Amniotic epithelial cell (primary cell): ENCODE data around the gene PRKCZ.

Experiments
- DNase-seq: peaks from one replicate; pipeline ENCODE4 v3.0.0-alpha.2; 2010; ENCODE audit warnings: low read depth

Gene PRKCZ

DNA sequence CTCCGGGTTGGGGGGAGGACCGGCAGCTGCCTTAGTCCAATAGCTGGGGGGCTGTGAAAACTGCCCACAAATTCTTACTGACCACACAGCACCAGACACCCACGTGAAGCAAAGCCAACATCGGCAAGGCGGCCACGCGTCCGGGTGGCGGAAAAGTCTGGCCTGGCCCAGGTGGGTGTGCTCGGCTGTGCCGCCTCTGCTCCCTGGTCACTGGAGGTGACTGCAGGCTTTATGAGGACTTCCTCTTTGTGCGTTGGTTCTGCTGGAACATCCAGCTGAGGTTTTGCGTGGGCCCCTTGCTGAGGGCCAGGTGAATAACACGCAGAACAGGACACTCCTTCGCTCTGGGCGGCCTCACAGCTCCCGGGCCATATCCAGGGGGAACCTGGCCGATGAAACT, 108.9 kb downstream of the PRKCZ start:
- DNase-seq: no peak

DNA sequence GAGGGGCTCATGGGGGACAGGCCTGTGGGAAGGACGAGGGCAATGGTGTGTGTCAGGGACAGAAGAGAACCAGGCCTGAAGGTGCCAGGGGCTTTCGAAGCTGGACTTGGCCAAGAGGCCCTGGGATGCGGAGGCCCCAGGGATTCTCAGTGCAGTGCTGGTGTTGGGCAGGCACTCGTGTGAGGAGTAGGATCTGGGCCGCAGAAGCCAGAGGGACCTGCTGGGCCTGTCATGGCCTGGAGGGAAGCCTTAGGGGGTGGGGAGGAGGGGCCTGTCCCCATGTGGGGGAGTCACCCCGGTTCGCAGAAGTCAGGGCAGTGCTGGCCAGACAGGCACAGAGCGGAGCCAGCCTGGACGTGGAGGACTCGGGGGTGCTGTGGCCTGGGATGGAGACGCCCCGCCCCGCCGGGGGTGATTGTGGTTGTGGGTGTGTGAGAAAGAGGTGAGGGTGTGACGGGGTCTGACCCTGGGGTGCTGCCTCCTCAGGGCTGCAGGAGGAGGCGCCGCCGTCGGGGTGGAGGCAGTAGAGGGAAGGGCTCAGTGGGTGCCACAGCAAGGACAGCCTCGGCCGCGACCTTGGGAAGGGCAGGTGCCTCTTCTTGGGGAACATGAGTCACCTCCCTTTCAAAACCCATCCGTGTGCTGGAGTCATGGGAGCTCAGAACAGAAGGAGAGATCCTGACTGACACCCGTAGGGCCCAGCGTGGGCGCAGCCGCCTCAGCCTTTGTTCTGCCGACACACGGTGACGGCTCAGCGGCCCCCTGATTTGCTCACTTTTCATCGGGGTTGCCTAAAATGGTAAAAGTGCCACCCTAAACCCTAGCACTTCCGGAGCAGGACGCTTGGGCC, 110.5 kb downstream of the PRKCZ start:
- DNase-seq: no peak

GRCh38 chr1:2163205-2163604, 113.0 kb downstream of the PRKCZ start:
- no peak for DNase-seq

DNA sequence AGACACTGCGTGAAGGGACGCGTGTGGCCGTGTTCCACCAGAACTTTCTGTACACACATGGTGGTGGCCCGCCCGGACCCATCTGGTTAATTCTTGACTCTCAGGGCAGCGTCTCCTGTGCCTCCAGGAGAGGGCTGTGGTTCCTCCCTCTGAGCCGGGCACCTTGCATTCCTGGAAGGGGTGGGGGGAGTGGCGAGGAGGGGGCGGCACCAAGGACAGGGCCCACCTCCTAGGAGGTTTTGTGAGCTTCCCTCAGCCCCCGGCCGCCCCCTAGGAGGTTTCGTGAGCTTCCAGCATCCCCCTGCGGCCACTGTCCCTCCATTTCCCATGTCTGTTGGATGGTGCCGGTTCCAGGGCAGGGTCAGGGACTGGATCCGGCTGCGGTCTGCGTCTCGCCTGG, 115.4 kb downstream of the PRKCZ start:
- DNase-seq: no peak

GRCh38 chr1:2166254-2166653, 116.0 kb downstream of the PRKCZ start:
- DNase-seq: no peak

DNA sequence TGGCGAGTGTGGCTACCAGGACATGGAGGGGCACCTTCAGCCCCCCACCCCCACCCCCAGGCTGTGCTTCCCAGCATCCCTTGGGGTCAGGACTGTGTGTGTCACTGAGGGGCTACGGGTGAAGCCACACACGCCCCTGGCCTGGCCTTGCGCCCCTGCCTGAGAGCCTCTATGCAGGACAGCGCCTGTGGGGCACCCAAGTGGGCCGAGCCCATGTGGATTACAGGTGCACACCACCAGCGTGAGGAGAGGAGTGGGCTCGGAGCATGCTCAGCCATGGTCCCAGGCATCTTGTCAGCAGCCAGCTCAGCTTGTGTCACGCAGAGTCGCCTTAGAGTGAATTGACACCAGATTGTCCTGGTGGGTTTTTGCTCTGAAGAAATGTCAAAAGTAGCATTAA, 116.5 kb downstream of the PRKCZ start:
- DNase-seq: no peak

GRCh38 chr1:2168090-2168489, 117.9 kb downstream of the PRKCZ start:
- no peak for DNase-seq

DNA sequence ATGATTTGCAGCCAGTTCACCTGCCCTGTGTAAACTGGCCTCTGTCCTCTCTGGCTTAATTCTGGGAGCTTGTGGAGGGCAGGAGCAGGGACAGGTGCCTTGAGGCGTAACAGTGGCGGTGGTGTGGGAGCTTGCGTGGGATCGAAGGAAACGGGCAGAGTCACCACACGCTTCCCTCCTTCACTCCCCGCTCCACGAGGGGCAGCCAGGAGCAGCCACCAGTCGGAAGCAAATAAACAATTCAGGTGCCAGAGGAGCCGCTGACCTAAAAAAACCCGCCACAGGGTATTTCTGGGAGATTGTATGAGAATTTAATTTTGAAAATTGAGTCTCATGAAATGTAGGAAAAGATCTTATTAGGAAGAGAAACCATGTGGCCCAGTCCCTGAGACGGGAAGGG, 118.3 kb downstream of the PRKCZ start:
- no peak for DNase-seq

DNA sequence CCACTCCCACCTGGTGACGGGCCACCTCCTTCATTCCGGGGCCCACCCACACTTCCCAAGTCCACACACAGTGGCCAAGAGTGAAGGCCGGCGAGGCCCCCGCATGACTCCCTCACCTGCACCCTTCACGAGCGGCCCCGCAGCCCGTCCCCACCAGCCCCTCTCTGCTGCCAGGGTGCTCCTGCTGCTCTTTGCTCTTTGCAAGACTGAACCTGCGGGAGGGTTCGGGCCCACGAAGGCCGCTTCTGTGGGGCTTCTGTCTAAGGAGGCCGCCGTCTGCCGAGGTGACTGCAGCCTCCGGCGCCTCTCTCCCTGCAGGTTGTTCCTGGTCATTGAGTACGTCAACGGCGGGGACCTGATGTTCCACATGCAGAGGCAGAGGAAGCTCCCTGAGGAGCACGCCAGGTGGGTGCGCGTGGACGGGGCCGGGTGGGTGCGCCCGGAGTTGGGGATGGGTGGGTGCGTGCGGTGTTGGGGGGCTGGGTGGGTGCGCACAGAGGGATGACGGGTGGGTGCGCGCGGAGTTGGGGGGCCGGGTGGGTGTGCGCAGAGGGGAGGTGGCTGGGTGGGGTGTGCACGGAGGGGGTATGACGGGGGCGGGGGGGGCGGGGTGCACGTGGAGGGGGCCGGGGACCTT, 119.1 kb downstream of the PRKCZ start:
- no peak for DNase-seq

DNA sequence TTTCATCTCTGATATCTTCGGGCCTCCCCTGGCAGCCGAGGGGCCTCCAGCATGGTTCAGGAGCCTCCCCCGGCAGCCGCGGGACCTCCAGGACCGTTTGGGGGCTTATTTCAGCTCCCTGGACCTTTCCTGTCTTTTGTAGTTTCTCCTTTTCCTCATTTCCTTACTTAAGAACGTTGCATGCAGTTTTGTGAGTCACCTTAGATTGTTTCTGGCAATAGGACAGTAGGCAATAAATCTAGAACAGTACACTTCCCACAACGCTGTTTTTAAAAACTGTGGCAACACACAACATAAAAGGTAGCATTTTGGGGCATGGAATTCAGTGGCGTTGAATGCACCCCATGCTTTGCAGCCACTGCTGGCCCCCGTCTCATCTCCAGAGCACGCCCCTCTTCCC, 120.0 kb downstream of the PRKCZ start:
- DNase-seq: peak; percentile 64

GRCh38 chr1:2172012-2172411, 121.8 kb downstream of the PRKCZ start:
- DNase-seq: no peak

DNA sequence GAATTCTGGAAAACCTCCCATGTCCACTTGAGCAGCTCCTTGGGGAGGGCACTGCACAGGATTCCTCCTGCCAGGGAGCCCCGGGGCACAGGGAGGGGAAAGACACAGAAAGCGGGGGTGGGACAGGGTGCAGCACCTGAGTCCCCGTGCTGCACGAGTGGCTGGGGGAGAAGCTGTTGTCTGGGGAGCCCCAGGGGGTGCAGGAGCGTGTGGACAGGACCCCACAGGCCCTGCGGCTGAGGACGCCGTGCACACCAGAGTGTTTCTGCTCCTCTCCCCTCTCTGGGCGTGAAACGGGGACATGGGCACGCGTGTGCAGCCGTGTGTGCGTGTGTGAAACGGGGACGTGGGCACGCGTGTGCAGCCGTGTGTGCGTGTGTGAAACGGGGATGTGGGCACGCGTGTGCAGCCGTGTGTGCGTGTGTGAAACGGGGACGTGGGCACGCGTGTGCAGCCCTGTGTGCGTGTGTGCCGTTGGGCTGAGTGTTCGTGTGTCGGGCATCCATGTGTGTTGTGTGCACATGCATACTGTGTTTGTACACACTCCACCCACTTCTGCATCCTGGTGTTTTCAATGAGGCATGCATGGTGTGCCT, 122.4 kb downstream of the PRKCZ start:
- no peak for DNase-seq

- DNase-seq: no peak
Observed at GRCh38 chr1:2173546-2174347, 123.5 kb downstream of the PRKCZ start.

DNA sequence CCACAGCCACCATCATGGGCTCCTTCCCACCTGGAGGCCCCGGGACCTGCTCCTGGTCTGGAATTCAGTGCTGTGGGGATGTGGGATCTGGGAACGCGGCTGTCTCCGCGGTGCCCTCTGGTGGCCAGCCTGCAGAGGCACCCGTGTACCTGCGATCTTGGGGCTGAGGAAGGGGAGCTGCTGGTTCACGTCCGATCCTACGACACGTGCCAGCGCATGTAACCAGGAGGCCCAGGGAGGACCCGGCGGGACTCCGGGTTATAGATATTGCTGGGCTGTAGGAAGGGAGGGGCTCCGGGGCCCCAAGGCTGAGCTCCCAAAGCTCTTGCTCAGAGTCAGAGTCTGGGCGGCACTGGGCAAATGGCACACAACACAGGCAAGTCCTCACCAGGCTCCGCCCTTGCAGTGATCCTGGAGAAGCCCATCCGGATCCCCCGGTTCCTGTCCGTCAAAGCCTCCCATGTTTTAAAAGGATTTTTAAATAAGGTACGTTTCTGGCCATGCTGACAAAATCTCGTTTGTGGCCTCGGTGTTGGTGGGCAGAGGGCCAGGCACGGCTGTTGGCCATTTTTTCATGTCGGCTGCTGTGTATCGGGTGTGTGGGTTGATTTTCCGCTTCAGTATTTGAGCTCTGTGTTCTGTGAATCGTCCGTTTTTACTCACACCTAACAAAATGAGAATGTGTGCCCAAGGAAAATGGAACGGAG, 124.3 kb downstream of the PRKCZ start:
- peak; percentile 31 for DNase-seq

- no peak for DNase-seq
Observed at GRCh38 chr1:2175055-2175414, 124.8 kb downstream of the PRKCZ start.

- no peak for DNase-seq
Observed at GRCh38 chr1:2175681-2176454, 125.7 kb downstream of the PRKCZ start.

- no peak for DNase-seq
Observed at GRCh38 chr1:2176615-2177014, 126.4 kb downstream of the PRKCZ start.

- DNase-seq: no peak
Observed at GRCh38 chr1:2177541-2177940, 127.3 kb downstream of the PRKCZ start.

DNA sequence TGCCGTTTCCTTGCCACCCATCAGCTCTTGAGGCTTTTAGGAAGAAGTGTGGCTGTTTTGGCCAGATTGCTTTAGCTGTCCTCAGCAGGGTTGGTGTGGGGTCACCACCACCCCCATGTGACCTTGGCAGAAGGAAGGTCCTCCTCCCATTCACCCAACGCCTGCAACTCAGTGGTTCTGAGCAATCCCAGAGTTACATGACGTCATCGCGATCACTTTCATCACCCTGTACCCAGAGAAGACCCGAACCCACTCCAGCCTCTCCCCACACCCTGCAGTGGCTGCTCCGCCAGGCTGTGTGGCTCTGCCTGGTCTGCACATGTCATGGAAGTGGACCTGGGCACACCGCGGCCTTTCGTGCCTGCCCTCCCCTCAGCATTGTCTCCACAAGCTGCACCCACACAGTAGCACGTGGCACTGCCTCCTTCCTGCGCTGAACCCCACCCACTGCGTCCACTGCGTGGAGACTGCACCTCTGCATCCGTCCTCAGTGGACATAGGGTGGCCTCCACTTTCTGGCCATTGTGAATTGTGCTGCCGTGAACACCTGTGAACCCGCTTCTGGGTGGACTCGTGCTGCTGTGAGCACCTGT, 127.8 kb downstream of the PRKCZ start:
- DNase-seq: no peak

DNA sequence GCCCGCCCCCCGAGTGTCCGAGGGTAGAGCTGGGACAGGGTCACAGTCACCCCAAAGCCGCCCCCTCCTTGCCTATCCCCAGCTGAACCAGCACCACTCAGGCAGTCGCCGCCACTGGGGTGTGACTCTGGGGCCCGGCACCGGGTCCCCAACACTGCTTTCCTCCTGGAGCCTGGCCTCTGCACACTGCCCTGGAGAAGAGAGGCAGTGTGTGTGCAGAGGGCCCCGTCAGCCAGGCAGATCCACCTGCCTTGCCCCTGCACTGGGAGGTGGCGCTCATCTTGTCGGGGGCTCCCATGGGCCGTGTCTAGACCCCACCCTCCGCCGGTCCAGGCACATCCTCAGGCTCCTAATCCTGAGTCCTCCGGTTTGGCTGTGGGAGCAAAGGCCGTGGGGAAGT, 128.7 kb downstream of the PRKCZ start:
- no peak for DNase-seq
